HFF-Myc (cell line): Measurements from ENCODE around the gene POFUT2.

Experiments used
- DNase-seq: peaks from one replicate; pipeline ENCODE4 v3.0.0-alpha.2; 2011; ENCODE audit warnings: low read depth; ENCODE audit errors: extremely low read depth
- H3K4me3 ChIP-seq: replicated peaks from 2 replicates; pipeline ENCODE4 v1.5.1; 2011; ENCODE audit warnings: low read depth, mild to moderate bottlenecking, control low read depth, low read length
- TF ChIP-seq, protein P1 (sequence below): IDR thresholded peaks from 2 replicates; pipeline ENCODE4 v1.5.1; 2012; ENCODE audit warnings: mild to moderate bottlenecking, low read depth, low read length, control low read depth; ENCODE audit errors: missing control alignments

The POFUT2 gene

DNA sequence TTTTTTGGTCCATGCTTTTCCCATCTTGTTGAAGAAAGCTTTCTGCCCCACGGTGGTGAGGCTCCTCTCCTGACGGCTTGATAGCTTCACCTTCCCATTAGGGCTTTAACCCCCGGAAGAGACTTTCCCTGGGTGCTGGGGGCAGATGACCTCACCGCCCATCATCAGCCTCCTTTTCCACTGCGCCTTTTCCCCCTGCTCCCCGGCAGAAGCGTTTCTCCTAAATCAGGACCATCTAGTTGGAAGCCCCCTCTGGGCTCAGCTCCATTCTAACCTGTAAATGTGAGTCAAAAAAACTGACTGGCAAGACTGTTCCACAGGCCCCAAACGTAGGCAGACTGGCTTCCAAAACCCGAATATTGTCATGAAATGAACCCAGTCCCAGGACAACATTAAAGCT lies 6.7 kb downstream of the POFUT2 start:
- no peak overlapping the region for H3K4me3 ChIP-seq
- no peak for DNase-seq
- TF ChIP-seq, protein P1, sequence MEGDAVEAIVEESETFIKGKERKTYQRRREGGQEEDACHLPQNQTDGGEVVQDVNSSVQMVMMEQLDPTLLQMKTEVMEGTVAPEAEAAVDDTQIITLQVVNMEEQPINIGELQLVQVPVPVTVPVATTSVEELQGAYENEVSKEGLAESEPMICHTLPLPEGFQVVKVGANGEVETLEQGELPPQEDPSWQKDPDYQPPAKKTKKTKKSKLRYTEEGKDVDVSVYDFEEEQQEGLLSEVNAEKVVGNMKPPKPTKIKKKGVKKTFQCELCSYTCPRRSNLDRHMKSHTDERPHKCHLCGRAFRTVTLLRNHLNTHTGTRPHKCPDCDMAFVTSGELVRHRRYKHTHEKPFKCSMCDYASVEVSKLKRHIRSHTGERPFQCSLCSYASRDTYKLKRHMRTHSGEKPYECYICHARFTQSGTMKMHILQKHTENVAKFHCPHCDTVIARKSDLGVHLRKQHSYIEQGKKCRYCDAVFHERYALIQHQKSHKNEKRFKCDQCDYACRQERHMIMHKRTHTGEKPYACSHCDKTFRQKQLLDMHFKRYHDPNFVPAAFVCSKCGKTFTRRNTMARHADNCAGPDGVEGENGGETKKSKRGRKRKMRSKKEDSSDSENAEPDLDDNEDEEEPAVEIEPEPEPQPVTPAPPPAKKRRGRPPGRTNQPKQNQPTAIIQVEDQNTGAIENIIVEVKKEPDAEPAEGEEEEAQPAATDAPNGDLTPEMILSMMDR, result no peak

GRCh38 chr21:45280178-45280821 lies 7.4 kb downstream of the POFUT2 start:
- TF ChIP-seq, protein P1, result no peak
- DNase-seq, result no peak
- no peak overlapping the region for H3K4me3 ChIP-seq

DNA sequence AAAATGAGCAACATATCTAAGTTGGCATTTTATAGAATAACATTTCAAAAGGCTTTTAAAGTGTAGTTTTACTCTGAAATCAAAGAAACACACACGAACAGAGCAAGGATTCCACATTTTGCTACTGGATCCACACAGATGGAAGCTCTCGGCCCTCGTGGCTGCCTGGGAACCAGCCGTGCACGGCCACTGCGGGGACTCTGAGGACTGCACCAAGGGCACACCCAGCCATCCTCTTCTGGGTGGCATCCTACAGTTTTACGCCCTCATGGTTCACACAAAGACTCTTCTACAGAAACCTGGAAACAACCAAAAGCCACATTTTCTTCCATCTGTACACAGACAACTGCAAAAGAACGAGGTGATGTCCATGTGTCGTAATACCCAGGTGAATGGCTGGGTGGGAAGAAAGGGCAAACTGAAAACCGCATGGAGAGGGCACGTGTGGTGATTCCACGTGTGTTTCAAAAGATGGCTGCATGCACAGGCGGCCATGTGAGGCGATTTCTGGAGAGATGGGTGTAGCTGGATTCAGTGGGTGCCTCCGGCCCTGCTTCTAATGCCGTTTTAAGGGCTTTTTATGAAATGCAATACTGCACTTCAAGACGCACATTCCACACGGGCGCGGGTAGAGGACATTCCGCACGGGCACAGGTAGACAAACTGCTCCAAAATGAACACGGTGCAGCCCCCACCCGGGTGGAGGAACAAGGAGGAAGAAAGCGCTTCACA lies 8.1 kb downstream of the POFUT2 start:
- TF ChIP-seq, protein P1, result no peak
- no peak overlapping the region for H3K4me3 ChIP-seq
- DNase-seq, result no peak

GRCh38 chr21:45278156-45278911 lies 9.4 kb downstream of the POFUT2 start:
- DNase-seq, result no peak
- TF ChIP-seq, protein P1, result no peak
- H3K4me3 ChIP-seq, result no peak overlapping the region

DNA sequence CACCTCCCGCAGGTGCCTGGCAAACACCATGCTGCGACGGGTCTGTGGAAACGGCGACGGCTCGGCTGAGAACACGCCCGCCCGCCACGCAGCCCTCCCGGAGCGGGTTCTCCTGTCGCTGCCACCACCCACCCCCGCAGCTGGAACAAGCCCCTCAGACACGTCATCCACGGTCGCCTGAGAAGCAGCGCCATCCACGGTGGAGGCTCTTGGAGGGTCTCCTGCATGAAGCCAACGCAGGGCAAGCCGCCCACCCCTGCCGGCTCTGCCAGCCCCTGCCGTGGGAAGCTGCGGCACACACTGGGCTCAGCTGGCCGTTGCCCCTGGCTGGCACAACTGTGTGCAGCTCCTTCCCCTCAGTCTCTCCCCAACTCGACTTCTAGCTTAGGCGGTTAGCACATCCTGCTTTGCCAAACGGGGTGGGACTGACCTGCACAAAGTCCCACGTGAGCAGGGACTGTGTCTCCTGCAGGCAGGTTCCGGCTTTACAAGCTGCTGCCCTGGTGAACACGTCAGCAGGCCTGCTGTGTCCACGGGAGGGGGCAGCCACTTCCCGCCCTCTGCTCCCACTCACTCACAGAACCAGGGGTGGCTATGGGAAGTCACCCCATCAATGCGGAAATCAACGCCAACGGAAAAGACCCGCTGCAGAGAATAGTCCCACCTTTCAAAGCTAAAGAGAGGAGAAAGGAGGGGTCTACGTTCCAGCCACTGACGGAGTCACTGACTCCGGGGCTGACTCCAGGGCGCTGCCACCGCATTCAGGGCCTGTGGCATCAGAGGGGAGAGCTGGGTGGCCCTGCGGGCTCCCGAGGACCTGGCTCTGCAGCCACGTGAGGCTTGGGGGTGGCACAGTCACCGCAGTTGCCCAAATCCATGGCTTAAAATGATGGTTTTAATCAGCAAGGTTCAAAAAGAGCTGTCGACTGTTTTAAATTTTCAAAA lies 10.3 kb downstream of the POFUT2 start:
- no peak overlapping the region for H3K4me3 ChIP-seq
- no peak for DNase-seq
- TF ChIP-seq, protein P1, result no peak

DNA sequence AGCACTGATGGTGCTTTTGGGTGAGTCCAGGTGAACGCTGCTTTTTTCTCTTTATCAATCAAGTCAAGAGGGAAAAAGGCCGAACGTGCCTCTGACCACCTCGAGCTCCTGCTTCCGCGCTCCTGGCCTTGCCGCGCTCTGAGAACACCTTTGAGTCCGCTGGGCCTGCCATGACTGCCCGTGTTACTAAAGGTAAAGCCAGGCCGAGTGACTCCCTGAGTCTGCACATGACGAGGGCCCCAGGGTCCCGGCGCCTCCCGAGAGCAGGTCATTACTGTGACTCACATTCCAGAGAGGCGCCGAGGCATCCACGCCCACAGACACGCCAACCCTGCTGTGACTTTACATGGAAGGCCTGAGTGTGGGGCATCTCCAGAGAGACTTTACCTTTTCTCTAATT lies 11.1 kb downstream of the POFUT2 start:
- no peak overlapping the region for H3K4me3 ChIP-seq
- TF ChIP-seq, protein P1, result no peak
- no peak for DNase-seq
